Measurements from ENCODE around the gene TM4SF4.

The TM4SF4 gene

GRCh38 chr3:149448331-149448831, 26.1 kb upstream of the TM4SF4 start:
- H3K4me1 Mint-ChIP-seq (ENCODE audit: low read depth) = no peaks in the 10 kb centered on the region
- H3K4me3 Mint-ChIP-seq = no peak overlapping the region
- H3K9me3 Mint-ChIP-seq = peaks cover 19% of the 10 kb centered on the region
- H3K27me3 Mint-ChIP-seq (ENCODE audit: low read depth) = peaks cover 7% of the 10 kb centered on the region
- H3K36me3 Mint-ChIP-seq (ENCODE audit: low read depth) = no peaks in the 10 kb centered on the region
- no peak overlapping the region for H3K27ac Mint-ChIP-seq

- peaks cover 3% of the 10 kb centered on the region for H3K27me3 Mint-ChIP-seq (ENCODE audit: low read depth)
- no peak overlapping the region for H3K4me3 Mint-ChIP-seq
- peaks cover 19% of the 10 kb centered on the region for H3K9me3 Mint-ChIP-seq
- no peaks in the 10 kb centered on the region for H3K36me3 Mint-ChIP-seq (ENCODE audit: low read depth)
- H3K4me1 Mint-ChIP-seq (ENCODE audit: low read depth) = no peaks in the 10 kb centered on the region
- H3K27ac Mint-ChIP-seq = no peak overlapping the region
Measured at GRCh38 chr3:149449182-149449581, 25.3 kb upstream of the TM4SF4 start.

GRCh38 chr3:149449799-149450198, 24.7 kb upstream of the TM4SF4 start:
- Mint-ChIP-seq H3K27me3 (ENCODE audit: low read depth) (peaks cover 3% of the 10 kb centered on the region), H3K4me3 (no peak overlapping the region), H3K36me3 (ENCODE audit: low read depth) (no peaks in the 10 kb centered on the region), H3K27ac (no peak overlapping the region), H3K4me1 (ENCODE audit: low read depth) (no peaks in the 10 kb centered on the region), H3K9me3 (peaks cover 19% of the 10 kb centered on the region)

GRCh38 chr3:149450281-149450680, 24.2 kb upstream of the TM4SF4 start:
- H3K27me3 Mint-ChIP-seq (ENCODE audit: low read depth) = peaks cover 3% of the 10 kb centered on the region
- peaks cover 19% of the 10 kb centered on the region for H3K9me3 Mint-ChIP-seq
- H3K4me1 Mint-ChIP-seq (ENCODE audit: low read depth) = no peaks in the 10 kb centered on the region
- no peak overlapping the region for H3K27ac Mint-ChIP-seq
- no peaks in the 10 kb centered on the region for H3K36me3 Mint-ChIP-seq (ENCODE audit: low read depth)
- H3K4me3 Mint-ChIP-seq = no peak overlapping the region

- H3K27ac Mint-ChIP-seq = no peak overlapping the region
- no peaks in the 10 kb centered on the region for H3K4me1 Mint-ChIP-seq (ENCODE audit: low read depth)
- no peak overlapping the region for H3K4me3 Mint-ChIP-seq
- H3K9me3 Mint-ChIP-seq = peaks cover 19% of the 10 kb centered on the region
- H3K27me3 Mint-ChIP-seq (ENCODE audit: low read depth) = peaks cover 3% of the 10 kb centered on the region
- no peaks in the 10 kb centered on the region for H3K36me3 Mint-ChIP-seq (ENCODE audit: low read depth)
Measured at GRCh38 chr3:149452036-149452435, 22.5 kb upstream of the TM4SF4 start.

GRCh38 chr3:149453140-149453805, 21.2 kb upstream of the TM4SF4 start:
- H3K4me3 Mint-ChIP-seq = no peak overlapping the region
- H3K27ac Mint-ChIP-seq = no peak overlapping the region

GRCh38 chr3:149454746-149455145, 19.8 kb upstream of the TM4SF4 start:
- H3K36me3 Mint-ChIP-seq (ENCODE audit: low read depth) = no peaks in the 10 kb centered on the region
- no peak overlapping the region for H3K4me3 Mint-ChIP-seq
- H3K27me3 Mint-ChIP-seq (ENCODE audit: low read depth) = no peaks in the 10 kb centered on the region
- H3K4me1 Mint-ChIP-seq (ENCODE audit: low read depth) = no peaks in the 10 kb centered on the region
- no peak overlapping the region for H3K27ac Mint-ChIP-seq
- peaks cover 19% of the 10 kb centered on the region for H3K9me3 Mint-ChIP-seq

More at GRCh38 chr3:149453140-149453805, 21.2 kb upstream of the TM4SF4 start:
- H3K36me3 Mint-ChIP-seq (ENCODE audit: low read depth) = no peaks in the 10 kb centered on the region
- no peaks in the 10 kb centered on the region for H3K4me1 Mint-ChIP-seq (ENCODE audit: low read depth)
- H3K27me3 Mint-ChIP-seq (ENCODE audit: low read depth) = no peaks in the 10 kb centered on the region
- H3K9me3 Mint-ChIP-seq = peaks cover 19% of the 10 kb centered on the region

GRCh38 chr3:149455366-149455765, 19.1 kb upstream of the TM4SF4 start:
- Mint-ChIP-seq H3K4me3 (no peak overlapping the region), H3K9me3 (peaks cover 19% of the 10 kb centered on the region), H3K27ac (no peak overlapping the region), H3K27me3 (ENCODE audit: low read depth) (no peaks in the 10 kb centered on the region), H3K4me1 (ENCODE audit: low read depth) (no peaks in the 10 kb centered on the region), H3K36me3 (ENCODE audit: low read depth) (no peaks in the 10 kb centered on the region)

GRCh38 chr3:149455989-149456388, 18.5 kb upstream of the TM4SF4 start:
- Mint-ChIP-seq H3K27ac (no peak overlapping the region), H3K9me3 (peaks cover 16% of the 10 kb centered on the region), H3K36me3 (ENCODE audit: low read depth) (no peaks in the 10 kb centered on the region), H3K4me3 (no peak overlapping the region), H3K27me3 (ENCODE audit: low read depth) (no peaks in the 10 kb centered on the region), H3K4me1 (ENCODE audit: low read depth) (no peaks in the 10 kb centered on the region)

GRCh38 chr3:149459491-149460059, 14.9 kb upstream of the TM4SF4 start:
- no peaks in the 10 kb centered on the region for H3K9me3 Mint-ChIP-seq
- no peak overlapping the region for H3K4me3 Mint-ChIP-seq
- H3K36me3 Mint-ChIP-seq (ENCODE audit: low read depth) = no peaks in the 10 kb centered on the region
- H3K4me1 Mint-ChIP-seq (ENCODE audit: low read depth) = no peaks in the 10 kb centered on the region
- no peaks in the 10 kb centered on the region for H3K27me3 Mint-ChIP-seq (ENCODE audit: low read depth)
- no peak overlapping the region for H3K27ac Mint-ChIP-seq

GRCh38 chr3:149460117-149460516, 14.4 kb upstream of the TM4SF4 start:
- H3K27ac Mint-ChIP-seq = no peak overlapping the region

GRCh38 chr3:149462051-149462450, 12.4 kb upstream of the TM4SF4 start:
- no peak overlapping the region for H3K27ac Mint-ChIP-seq

More at GRCh38 chr3:149460117-149460516, 14.4 kb upstream of the TM4SF4 start:
- no peak overlapping the region for H3K4me3 Mint-ChIP-seq
- no peaks in the 10 kb centered on the region for H3K9me3 Mint-ChIP-seq
- H3K27me3 Mint-ChIP-seq (ENCODE audit: low read depth) = no peaks in the 10 kb centered on the region
- no peaks in the 10 kb centered on the region for H3K4me1 Mint-ChIP-seq (ENCODE audit: low read depth)
- no peaks in the 10 kb centered on the region for H3K36me3 Mint-ChIP-seq (ENCODE audit: low read depth)

GRCh38 chr3:149462581-149463011, 11.9 kb upstream of the TM4SF4 start:
- Mint-ChIP-seq H3K36me3 (ENCODE audit: low read depth) (no peaks in the 10 kb centered on the region), H3K27ac (no peak overlapping the region), H3K4me3 (no peak overlapping the region), H3K27me3 (ENCODE audit: low read depth) (no peaks in the 10 kb centered on the region), H3K4me1 (ENCODE audit: low read depth) (no peaks in the 10 kb centered on the region), H3K9me3 (no peaks in the 10 kb centered on the region)

More at GRCh38 chr3:149462051-149462450, 12.4 kb upstream of the TM4SF4 start:
- H3K4me3 Mint-ChIP-seq = no peak overlapping the region
- no peaks in the 10 kb centered on the region for H3K9me3 Mint-ChIP-seq
- H3K4me1 Mint-ChIP-seq (ENCODE audit: low read depth) = no peaks in the 10 kb centered on the region
- no peaks in the 10 kb centered on the region for H3K36me3 Mint-ChIP-seq (ENCODE audit: low read depth)
- H3K27me3 Mint-ChIP-seq (ENCODE audit: low read depth) = no peaks in the 10 kb centered on the region

GRCh38 chr3:149463921-149464320, 10.6 kb upstream of the TM4SF4 start:
- no peaks in the 10 kb centered on the region for H3K4me1 Mint-ChIP-seq (ENCODE audit: low read depth)
- no peak overlapping the region for H3K4me3 Mint-ChIP-seq
- no peaks in the 10 kb centered on the region for H3K36me3 Mint-ChIP-seq (ENCODE audit: low read depth)
- H3K9me3 Mint-ChIP-seq = no peaks in the 10 kb centered on the region
- H3K27me3 Mint-ChIP-seq (ENCODE audit: low read depth) = peaks cover 4% of the 10 kb centered on the region
- H3K27ac Mint-ChIP-seq = no peak overlapping the region

- Mint-ChIP-seq H3K4me1 (ENCODE audit: low read depth) (no peaks in the 10 kb centered on the region), H3K27me3 (ENCODE audit: low read depth) (peaks cover 4% of the 10 kb centered on the region), H3K9me3 (no peaks in the 10 kb centered on the region), H3K36me3 (ENCODE audit: low read depth) (no peaks in the 10 kb centered on the region), H3K4me3 (no peak overlapping the region), H3K27ac (no peak overlapping the region)
Measured at GRCh38 chr3:149464542-149465328, 9.8 kb upstream of the TM4SF4 start.

Measured in T-helper 1 cell treated with Interleukin-12 subunit alpha and Interleukin-12 subunit beta and Interleukin-4 antibody, amounts not matched to agents 30 μg/mL and 1 μg/mL, for 36 hours (primary cell).